Ovary (tissue), 9 donors: ENCODE results near the gene EXOC6B. TPM values are rescaled to one million over a fixed set of nuclear protein-coding genes. Genes with fewer than 3 reads are reported as not detected.

ENCODE experiments used
- DNase-seq, 5 donors: peaks; one replicate each; pipeline ENCODE4 v3.0.0-alpha.2; 2019 to 2020
- H3K27ac ChIP-seq, 2 donors: fragments of 200-600 bp; one replicate each; pipeline versions ENCODE4 v1.5.1 to v1.8.0; 2019 to 2022
- H3K27me3 ChIP-seq: fragments of 200-600 bp; one replicate; pipeline ENCODE4 v1.8.0; 2022
- H3K36me3 ChIP-seq: fragments of 200-600 bp; sonication (generic); one replicate; pipeline ENCODE4 v1.5.1; 2019
- H3K4me1 ChIP-seq: one replicate; pipeline ENCODE4 v1.8.1; 2013; ENCODE audit warnings: mild to moderate bottlenecking, moderate library complexity; ENCODE audit not compliant: insufficient read depth
- H3K4me3 ChIP-seq: fragments of 200-600 bp; sonication (generic); one replicate; pipeline ENCODE4 v1.5.1; 2017
- H3K9me3 ChIP-seq, 2 donors: fragments of 200-600 bp in 1 of 2; sonication (generic) in 1 of 2; one replicate each; pipeline versions ENCODE4 v1.5.1 to v1.8.1; 2013 to 2019; ENCODE audit warnings: mild to moderate bottlenecking in 1 of 2, moderate library complexity in 1 of 2
- EP300 ChIP-seq: sonication (generic); formaldehyde crosslinking; IDR thresholded peaks from one replicate; pipeline ENCODE4 v1.6.1; 2017; ENCODE audit warnings: antibody characterized with exemption
- POLR2A ChIP-seq: fragments of 450-650 bp; IDR thresholded peaks from one replicate; pipeline ENCODE4 v1.6.1; 2017; ENCODE audit warnings: antibody characterized with exemption, mild to moderate bottlenecking, moderate library complexity
- whole genome bisulfite sequencing, 3 donors: extraction: QIAGEN DNeasy Blood & Tissue Kit in 1 of 3; methylation state at CpG; one replicate each; pipeline versions ENCODE4 v1.1.5 to v1.1.7; 2013 to 2017; 5-methylcytosine and 5-hydroxymethylcytosine counted together
- intact Hi-C, 4 donors: fragments of 100-400 bp; cut with DNase I; formaldehyde crosslinking; loops; one replicate each; pipeline versions ENCODE4 v1.11.0 to v1.15.1; 2022 to 2023
- polyA plus RNA-seq, 2 donors: library from polyadenylated mRNA; stranded (reverse); fragments of 200-250 nt in 1 of 2; fragments of 350-450 nt in 1 of 2; fragmentation: Illumina TruSeq in 1 of 2; extraction: RNeasy Lipid Tissue Mini Kit (QIAGEN cat#74804) in 1 of 2; gene quantifications; one replicate each; pipeline ENCODE4 v1.2.3, GENCODE V29; 2013 to 2014
- total RNA-seq, 7 donors: library from RNA; depleted of rRNA in 2 of 7; stranded (reverse); fragments of >200 nt in 2 of 7; fragmentation: NEBNext Ultra II Directional in 3 of 7; extraction: Animal tissue kit (Norgen Biotek cat#: 25700) in 3 of 7; gene quantifications; one replicate each; pipeline versions ENCODE4 v1.1.0 to v1.2.4, GENCODE V29; 2016 to 2023
- TF ChIP-seq, protein P1 (sequence below), 3 donors: fragments of 450-650 bp in 2 of 3; fragments of 200-600 bp in 1 of 3; IDR thresholded peaks; one replicate each; pipeline versions ENCODE4 v1.5.1 to v1.8.0; 2016 to 2022; ENCODE audit warnings: antibody characterized with exemption in 3 of 3, mild to moderate bottlenecking in 1 of 3
- donor health status: DM: no; HTN: no; CAD: no; lungs with moderate emphysema.
- donor health status: DM: no; HTN: no; CAD: no.
- donor health status: Bipolar disorder and iron deficiency.
- donor health status: DM: yes; HTN: yes; CAD: no.
- donor health status: DM: no; HTN: no; CAD: no.
- donor health status: DM: yes; HTN: yes; CAD: no.

The EXOC6B gene
- total and polyA plus RNA-seq, 9 donors, result 11.9 to 84.9 (median 57.8) TPM

DNA sequence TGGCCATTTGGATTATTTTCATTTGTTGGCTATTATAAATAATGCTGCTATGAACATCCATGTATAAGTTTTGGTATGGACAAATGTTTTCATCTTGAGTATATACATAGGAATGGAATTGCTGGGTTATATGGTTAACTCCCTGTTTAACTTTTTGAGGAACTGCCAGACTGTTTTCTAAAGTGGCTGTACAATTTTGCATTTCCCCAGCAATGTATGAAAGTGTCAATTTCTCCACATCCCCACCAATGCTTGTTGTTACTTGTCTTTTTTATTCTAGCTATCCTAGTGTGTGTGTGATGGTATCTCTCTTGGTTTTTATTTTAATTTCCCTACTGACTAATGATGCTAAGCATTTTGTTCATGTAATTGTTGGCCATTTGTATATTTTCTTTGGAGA lies 587.5 kb downstream of the EXOC6B start:
- Histone ChIP-seq H3K4me1 (peaks cover 1% of the 10 kb centered on the region), H3K4me3 (no peak overlapping the region), H3K27ac (no peak overlapping the region), H3K9me3 (no peaks in the 10 kb centered on the region), H3K27me3 (no peaks in the 10 kb centered on the region), H3K36me3 (no peaks in the 10 kb centered on the region)
- intact Hi-C loops, result no loop called here
- no peak for TF ChIP-seq EP300
- no peak for DNase-seq

DNA sequence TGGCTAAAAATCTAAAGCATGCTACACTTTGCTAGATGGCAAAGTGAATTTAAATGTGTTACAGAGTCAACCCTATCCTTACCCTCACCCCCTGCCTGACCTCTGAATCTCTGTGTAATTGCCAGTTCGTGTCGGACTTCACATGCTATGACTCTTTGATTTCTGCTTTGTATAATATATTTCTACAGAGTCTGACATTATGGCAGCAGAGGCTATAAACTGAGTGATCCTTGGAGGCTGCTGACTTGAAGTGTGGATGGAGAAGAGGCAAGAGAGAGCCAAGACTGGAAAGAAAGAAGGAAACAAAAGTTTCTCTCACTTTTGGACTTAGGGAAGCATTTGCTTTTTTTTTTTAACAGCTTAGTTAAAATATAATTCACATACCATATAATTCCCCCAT lies 588.3 kb downstream of the EXOC6B start:
- no peak for DNase-seq
- Histone ChIP-seq H3K9me3 (no peaks in the 10 kb centered on the region), H3K4me3 (no peak overlapping the region), H3K4me1 (peaks cover 1% of the 10 kb centered on the region), H3K27me3 (no peaks in the 10 kb centered on the region), H3K27ac (no peak overlapping the region), H3K36me3 (no peaks in the 10 kb centered on the region)
- 60 to 72% (median 71%) methylated on average over 2 of the region's 2 CpGs for WGBS, 3 donors
- TF ChIP-seq EP300 (no peak), POLR2A (no peak)
- TF ChIP-seq, protein P1, sequence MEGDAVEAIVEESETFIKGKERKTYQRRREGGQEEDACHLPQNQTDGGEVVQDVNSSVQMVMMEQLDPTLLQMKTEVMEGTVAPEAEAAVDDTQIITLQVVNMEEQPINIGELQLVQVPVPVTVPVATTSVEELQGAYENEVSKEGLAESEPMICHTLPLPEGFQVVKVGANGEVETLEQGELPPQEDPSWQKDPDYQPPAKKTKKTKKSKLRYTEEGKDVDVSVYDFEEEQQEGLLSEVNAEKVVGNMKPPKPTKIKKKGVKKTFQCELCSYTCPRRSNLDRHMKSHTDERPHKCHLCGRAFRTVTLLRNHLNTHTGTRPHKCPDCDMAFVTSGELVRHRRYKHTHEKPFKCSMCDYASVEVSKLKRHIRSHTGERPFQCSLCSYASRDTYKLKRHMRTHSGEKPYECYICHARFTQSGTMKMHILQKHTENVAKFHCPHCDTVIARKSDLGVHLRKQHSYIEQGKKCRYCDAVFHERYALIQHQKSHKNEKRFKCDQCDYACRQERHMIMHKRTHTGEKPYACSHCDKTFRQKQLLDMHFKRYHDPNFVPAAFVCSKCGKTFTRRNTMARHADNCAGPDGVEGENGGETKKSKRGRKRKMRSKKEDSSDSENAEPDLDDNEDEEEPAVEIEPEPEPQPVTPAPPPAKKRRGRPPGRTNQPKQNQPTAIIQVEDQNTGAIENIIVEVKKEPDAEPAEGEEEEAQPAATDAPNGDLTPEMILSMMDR (IDR thresholded peaks at IDR 0.05), result no peak
- intact Hi-C loops, result no loop called here

DNA sequence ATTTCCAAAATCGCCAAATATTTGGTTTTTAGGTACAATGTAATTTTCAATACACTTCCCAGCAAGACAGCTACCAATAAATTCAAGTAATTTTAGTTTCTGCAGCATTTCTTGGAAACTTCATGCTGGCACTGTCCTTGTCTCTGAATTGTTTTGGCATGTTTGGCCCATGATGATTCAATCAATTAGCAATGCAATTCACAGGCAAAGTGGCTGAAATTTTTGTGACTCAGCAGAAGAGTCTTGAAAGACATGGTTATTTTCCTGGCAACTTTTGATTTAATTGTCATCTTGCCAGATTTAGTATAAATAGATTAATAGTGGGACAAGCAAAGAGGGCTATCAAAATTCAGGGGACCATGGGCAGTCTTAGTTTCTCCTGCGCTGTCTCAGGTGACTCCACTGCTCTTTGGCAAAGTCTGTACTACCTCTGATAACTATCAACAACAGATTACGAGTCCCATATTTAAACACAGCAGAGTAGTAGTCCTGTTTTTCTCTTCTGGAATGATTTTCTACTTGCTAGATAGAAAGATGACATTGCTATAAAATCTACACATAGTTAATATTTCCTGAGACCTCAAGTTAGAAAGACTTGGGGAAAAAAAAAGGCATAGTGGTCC lies 589.3 kb downstream of the EXOC6B start:
- intact Hi-C loops, result no loop called here

DNA sequence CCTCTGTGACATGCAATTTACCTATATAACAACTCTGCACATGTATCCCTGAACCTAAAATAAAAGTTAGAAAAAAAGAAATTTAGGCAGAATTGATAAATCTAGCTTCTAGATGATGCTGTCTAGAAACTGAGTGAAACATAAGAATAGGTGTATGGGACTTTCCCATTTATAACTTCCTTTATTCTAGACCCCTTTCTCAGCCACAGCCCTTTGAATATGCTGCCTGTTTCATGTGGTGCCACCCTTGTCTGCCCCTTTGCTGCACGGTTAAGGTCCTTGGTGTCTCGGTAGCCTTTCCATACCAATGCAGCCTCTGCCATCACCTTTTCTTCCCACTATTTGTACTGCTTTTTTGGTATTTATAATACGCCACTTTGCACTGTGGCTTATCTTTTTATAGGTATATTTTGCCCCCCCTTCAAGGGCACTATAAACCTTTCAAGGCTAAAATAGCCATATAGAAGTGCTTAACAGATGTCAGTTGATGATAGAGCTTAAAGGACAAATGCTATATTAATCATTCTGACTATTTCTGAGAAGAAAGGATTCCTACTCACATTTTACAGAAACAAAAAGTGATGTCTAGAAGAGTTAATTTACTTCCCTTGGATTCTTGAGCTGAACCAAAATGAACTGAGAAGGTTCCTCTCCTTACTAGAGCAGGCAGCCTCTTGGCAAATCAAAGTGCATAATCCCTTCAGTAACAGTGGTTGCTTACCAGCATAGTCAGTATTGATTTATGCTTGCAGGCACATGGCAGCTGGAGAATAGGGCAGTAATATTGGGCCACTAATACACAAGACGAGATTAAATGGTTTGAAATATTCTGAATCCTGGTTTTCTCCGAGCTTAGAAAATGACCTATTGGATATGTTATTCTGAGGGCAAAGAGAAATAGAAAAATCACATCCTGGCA lies 590.1 kb downstream of the EXOC6B start:
- H3K4me3 ChIP-seq, result no peak overlapping the region
- H3K4me1 ChIP-seq, result peaks cover 1% of the 10 kb centered on the region
- 88 to 94% (median 90%) methylated on average over 5 of the region's 5 CpGs for WGBS, 3 donors
- no peaks in the 10 kb centered on the region for H3K9me3 ChIP-seq
- intact Hi-C loops, result no loop called here
- TF ChIP-seq POLR2A, result no peak
- no peak for DNase-seq
- H3K27me3 ChIP-seq, result no peaks in the 10 kb centered on the region
- H3K36me3 ChIP-seq, result no peaks in the 10 kb centered on the region
- H3K27ac ChIP-seq, result no peak overlapping the region

More for the DNA sequence above, 589.3 kb downstream of the EXOC6B start:
- H3K9me3 ChIP-seq, result no peaks in the 10 kb centered on the region
- no peaks in the 10 kb centered on the region for H3K36me3 ChIP-seq
- H3K27ac ChIP-seq, result no peak overlapping the region
- DNase-seq, result no peak
- H3K4me3 ChIP-seq, result no peak overlapping the region
- no peaks in the 10 kb centered on the region for H3K27me3 ChIP-seq
- 85 to 88% (median 87%) methylated on average over 3 of the region's 3 CpGs for WGBS, 3 donors
- H3K4me1 ChIP-seq, result peaks cover 1% of the 10 kb centered on the region
- TF ChIP-seq POLR2A, result no peak
- TF ChIP-seq EP300, result no peak
- TF ChIP-seq, protein P1 (IDR thresholded peaks at IDR 0.05), result no peak

DNA sequence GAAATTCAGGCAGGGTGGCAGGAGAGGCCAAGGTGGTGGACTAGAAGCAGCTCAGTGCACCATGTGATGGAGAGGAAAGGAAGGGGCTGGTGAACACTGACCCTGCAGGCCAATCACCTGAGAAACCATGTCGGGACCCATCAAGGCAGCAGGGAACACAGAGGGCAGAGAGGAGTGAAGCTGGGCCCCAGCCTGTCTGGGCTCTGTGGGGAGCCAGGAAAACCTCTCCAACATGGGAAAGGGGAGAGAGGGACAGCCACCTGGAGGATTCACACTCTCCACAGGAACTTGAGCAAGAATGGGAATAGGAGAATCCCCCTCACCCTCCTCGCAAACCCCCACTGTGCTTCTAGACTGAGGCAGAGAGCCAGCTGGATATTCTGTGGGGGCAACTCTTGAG lies 592.6 kb downstream of the EXOC6B start:
- Histone ChIP-seq H3K4me3 (no peak overlapping the region), H3K4me1 (peaks cover 1% of the 10 kb centered on the region), H3K36me3 (no peaks in the 10 kb centered on the region), H3K9me3 (no peaks in the 10 kb centered on the region), H3K27me3 (no peaks in the 10 kb centered on the region), H3K27ac (no peak overlapping the region)
- 83 to 92% (median 87%) methylated on average over 2 of the region's 2 CpGs for WGBS, 3 donors
- intact Hi-C loops, result no loop called here
- DNase-seq, result no peak
- TF ChIP-seq EP300, result no peak
- TF ChIP-seq, protein P1 (IDR thresholded peaks at IDR 0.05), result no peak
- TF ChIP-seq POLR2A, result no peak
